Globus pallidus (tissue), 1 donor: ENCODE data around the gene SEMG1.

ENCODE experiments used
- DNase-seq: peaks from one replicate; pipeline ENCODE4 v3.0.0-alpha.2; 2015; ENCODE audit warnings: low spot score

The SEMG1 gene

DNA sequence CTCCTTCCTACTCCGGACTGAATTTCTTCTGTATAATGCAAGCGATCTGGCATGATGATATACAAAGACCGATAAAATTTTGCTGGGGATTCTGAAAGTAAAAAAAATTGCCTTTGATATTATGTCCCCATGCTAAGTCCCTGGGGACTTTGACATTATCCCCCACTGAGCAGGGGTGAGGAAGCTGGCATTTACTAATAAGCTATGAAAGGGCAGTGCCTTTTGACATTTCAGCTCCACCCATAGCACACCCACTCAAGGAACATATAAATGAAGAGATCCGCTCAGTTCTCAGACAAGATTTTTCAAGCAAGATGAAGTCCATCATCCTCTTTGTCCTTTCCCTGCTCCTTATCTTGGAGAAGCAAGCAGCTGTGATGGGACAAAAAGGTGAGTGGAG, 14.2 kb downstream of the SEMG1 start, which contains the start of gene SEMG2:
TSS of gene SEMG2 (plus strand) at position 298 of the 400 bp plus-strand sequence. CDS start at position 315, 17 bp downstream.
- DNase-seq: no peak

DNA sequence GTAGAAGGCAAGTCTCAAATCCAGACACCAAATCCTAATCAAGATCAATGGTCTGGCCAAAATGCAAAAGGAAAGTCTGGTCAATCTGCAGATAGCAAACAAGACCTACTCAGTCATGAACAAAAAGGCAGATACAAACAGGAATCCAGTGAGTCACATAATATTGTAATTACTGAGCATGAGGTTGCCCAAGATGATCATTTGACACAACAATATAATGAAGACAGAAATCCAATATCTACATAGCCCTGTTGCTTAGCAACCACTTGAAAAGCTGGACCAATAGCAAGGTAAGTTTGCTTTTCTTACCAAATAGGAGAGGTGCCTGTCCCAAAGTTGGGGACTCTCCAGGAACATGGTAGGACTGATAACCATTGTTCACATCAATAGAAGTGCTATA, 16.3 kb downstream of the SEMG1 start:
- DNase-seq: no peak

DNA sequence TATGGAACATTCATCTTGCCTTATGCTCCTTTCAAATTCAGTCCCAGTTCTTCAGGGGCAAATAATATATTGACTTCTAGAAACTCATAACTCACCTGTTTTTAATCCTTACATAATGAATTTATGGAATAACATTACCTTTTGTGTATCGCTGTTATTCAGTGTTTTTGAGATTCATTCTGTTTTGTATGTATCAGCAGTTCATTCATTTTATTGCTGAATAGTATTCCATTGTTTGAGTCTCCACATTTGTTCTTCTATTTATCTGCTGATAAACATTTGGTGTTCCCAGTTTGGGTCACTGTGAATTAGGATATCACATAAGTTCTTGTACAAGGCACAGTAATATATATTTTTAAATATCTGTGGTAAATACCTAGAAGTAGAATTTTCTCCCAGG, 19.5 kb downstream of the SEMG1 start:
- DNase-seq: no peak

DNA sequence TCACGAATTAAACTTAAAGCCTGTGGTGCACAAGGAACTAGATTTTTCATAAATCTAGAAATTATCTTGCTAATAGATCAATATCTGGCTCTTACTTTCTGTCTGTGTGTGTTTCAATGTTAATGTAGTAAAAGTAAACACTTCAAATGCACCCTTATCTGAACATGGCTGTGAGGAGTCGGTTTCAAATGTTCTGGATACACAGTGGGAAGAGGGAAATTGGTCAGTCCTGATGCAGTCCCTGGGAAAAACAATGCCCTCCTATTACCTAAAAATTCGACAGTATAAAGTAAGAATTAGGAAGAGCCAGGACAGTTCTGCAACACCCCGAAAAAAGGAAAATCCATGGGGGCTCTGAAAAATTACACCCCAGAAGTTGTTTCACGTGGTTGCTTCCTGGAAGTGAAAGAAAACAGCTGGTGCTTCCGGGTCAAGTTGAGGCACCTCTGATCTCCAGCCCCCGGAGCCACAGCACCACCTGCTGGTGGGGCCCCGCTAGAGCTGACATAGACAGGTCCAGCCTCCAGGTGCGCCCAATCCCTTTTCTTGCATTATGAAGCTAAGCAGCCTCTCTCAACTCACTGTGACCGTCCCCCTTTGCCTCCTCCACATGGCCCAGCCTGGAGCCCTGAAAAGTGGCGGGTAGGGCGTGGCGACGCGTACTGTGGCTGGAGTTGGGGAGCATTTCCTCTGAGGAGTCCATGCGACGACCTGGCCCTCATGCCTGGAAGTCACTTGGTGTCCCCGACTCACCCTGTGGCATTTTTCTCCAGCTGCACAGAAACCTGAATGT, 22.6 kb downstream of the SEMG1 start:
- no peak for DNase-seq

DNA sequence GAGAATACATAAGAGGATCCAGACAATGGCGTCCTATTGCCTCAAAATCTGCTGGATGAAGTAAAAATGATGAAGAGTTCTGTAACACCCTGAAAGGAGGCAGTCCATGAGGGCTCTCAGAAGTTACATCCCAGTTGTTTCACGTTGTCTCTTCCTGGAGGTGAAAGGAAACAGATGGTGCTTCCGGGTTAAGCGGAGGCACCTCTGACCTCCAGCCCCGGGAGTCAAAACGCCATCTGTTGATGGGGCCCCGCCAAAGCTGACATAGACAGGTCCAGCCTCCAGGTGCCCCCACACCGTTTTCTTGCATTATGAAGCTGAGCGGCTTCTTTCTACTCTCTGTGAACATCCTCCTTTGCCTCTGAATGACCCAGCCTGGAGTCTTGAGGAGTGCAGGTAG, 23.8 kb downstream of the SEMG1 start:
- no peak for DNase-seq

DNA sequence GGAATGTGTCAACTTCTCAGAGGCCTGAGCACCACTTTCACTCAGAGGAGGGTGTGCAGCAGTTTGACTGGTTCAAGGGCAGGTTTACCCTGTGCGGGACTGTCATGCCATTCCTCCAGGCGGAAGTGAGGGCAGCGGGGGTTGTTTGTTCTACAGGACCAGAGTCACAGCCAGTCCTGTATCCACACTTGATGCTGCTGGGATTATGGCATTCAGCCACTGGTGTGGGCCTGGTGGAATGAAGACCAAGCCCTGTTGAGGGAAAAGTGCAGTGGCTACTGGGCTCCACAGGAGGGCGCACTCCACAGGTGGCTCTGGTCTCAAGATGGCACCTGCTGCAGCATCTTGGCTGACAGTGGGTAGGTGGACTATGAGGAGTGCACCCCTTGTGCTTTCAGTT, 29.2 kb downstream of the SEMG1 start:
- no peak for DNase-seq

DNA sequence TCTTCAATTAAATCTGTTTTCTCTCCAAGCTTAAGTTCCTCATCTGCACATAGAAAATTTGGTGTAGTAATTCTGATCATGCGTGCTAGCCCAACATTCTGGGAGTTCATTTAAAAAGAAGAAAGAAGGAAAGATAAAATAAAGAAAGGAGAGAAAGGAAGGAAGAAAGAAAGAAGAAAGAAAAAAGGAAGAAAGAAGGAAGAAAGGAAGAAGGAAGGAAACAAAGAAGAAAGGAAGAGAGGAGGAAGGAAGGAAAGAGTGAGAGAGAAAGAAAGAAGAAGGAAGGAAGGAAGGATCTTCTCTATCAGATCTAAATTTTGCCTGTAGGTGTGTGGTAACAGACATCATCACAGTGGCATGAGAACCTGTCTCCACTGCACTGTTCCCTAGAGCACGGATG, 31.3 kb downstream of the SEMG1 start:
- no peak for DNase-seq

DNA sequence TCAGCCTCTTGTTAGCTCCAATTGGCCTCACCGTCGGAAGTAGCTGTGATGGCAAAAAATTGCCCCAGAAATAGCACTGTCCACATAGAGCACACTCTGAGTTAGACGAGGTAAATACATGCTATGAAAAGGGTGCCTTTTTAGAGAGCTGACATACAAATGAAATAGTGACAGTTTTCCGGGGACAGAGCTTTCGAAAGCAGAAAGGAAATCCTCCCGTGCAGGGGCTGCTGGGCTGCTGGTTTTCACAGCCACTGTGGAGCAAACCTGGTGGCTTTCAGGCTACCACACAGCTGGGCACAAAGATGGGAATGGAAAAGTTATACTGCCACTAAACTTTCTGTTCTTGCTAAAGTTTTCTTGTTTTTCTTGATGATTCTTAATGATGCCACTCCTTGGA, 39.3 kb downstream of the SEMG1 start:
- DNase-seq: no peak

DNA sequence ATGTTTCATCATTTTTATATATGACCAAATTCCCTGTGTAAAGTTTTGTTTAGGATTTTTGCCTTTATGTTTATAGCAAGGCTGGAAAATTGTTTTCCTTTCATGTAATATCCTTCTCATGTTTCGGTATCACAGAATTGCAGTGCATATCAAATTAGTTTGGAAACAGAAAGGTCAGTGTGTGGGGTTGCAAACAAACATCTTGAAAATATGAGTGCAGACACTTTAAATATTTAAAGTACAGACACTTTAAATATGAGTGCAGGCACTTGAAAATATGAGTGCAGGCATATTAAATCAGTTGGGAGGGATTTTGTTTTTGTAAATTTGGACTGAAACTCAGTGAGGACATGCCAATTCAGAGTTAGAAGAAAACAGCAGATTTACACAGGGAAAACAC, 41.0 kb downstream of the SEMG1 start:
- no peak for DNase-seq

DNA sequence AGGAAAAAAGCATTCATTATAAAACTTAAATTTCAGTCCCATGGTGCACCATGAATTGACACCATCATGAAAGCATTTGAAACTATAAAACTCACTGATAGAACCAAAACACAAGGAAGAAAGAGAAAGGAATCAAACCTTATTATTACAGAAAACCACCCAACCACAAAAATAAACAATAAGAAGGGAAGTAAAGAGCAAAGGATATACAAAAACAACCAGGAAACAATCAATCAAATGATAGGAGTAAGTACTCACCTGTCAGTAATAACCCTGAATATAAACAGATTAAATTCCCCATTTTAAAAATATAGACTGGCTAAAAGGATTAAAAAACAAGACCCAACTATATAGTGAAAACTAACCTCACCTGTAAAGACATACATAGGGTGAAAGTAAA, 41.8 kb downstream of the SEMG1 start:
- no peak for DNase-seq

DNA sequence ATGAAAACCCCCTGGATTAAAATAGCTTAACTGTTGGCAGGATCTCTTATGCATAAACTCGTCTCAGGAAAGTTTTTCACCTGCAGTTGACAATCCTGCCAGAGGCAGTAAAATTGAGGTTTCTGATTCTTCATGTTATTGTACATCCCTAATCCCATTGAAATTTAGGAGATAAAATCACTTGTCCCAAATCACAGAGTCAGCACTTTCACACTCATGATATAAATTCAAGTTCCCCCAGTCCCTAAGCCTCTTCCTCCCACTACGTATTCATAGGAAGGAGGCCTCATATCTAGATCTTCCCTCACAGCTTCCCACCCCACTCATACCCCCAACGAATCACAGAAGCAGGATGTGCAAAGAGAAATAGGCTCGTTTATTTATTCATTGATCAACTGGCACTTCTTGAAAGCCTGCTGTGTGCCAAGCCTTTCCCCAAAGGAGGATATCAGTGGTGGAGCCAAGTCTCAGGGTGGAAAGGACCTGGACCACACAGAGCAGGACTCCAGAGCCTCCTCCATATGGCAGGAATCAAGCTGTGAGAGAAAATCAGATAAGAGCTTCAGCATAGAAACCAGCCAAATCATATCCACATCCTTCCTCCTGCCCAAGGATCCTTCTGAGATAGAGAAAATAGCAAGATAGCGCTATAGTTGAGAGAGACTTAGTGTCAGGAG, 45.2 kb downstream of the SEMG1 start:
- DNase-seq: no peak

DNA sequence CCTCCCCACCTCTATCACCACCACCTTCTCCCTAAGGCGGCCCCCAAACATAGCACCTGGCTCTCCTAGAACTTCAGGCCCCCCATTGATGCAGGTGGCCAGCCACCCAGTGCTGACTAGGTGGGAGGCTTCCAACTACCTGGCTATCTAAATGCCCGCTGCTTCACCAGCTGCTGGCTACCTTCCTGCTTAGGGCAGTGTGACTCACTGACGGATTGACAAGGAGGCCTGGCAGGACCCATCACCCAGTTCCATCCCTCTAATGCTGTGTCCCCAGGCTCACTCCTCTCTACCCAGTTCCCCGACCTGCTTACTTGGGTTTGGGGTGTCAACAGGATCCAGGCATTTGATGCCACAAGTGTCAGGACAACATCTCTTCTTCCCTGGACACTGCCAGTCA, 46.4 kb downstream of the SEMG1 start:
- no peak for DNase-seq

DNA sequence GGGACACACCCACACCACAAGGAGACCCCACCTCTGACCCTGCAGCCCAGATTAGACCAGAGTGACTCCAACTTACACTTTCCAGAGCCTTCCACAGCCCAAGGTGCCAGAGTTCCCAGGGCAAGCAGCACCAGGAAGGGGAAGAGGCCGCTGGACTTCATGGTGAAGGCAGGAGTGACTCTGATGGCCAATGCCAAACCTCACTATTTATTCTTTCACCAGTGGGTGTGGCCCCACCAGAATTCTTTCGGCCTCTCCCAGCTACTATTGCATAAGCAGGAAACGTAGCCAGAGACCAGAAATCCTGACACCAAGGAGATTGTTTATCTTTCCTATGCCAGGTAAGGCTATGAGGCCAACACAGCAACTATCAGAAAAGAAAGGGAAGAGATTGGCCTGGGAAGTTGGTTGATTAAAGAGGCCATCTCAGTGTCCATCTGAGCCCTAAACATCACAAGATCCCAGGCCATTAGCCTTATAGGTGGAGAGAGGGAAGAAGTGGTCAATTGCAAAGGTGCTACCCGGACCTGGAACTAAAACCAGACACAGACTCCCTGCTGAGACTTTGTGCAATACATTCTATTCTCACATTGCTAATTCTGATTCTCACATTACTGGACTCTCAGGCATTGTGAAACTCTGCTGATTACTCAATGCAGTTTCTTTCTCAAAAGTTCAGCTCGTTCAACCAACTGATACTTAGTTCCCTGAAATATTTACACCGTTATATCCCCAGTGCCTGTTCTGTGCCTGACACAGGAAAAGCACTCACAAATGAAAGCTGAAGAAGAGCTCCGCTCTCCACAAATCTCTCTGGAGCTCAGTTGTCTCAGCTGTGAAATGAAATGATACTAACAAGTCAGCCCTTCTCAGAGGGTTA, 47.8 kb downstream of the SEMG1 start, which contains the start of gene SLPI:
TSS of gene SLPI (minus strand) at position 182 of the 880 bp plus-strand sequence. CDS start at position 161, 21 bp downstream.
- peak; percentile 4 for DNase-seq

DNA sequence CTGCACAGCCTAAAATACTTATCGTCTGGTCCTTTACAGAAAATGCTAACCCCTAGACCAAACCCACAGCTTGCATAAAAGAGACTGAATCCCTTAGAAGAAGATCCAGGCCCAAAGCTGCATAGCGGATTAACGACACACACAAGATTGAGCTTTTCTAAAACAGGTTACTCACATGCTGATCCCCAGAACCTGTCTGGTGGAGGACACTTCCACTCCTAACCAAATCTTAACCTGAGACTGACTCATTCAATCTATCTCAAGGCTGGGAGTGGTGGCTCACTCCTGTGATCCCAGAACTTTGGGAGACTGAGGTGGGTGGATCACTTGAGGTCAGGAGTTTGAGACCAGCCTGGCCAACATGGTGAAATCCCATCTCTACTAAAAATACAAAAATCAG, 50.3 kb downstream of the SEMG1 start:
- no peak for DNase-seq

DNA sequence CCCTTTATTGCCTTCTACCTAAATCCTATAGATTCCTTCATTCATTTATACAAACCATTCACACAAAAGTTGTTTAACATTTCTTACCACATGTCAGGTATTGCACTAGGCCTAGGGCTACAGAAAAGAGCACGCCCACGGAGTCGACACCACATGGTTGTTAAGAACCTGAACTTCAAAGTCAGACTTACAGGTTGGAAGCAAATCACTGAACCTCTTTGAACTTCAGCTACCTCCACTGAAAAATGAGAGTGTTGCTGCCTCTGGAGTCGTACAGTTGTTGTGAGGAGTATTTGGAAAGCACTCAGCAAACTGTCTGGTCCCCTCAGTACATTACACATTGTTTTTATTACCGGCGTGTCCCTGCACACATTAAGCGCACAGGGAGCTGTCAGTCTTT, 50.9 kb downstream of the SEMG1 start:
- DNase-seq: no peak

DNA sequence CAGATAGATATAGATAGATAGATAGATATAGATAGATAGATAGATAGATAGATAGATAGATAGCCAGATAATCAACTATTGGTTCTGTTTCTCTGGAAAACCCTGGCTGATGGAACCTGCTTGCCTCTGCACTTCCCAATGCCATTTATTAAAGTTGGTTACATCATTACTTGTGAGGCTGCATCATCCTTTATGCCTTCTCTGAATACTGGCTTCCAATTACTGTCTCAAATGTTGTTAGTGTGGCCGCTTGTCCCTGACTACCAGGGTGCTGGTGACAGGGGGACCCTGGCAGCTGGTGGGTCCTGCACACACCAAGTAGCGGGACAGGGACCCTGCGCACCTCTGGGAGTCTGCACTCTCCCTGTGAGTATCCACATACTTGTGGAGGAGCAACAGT, 51.4 kb downstream of the SEMG1 start:
- no peak for DNase-seq

DNA sequence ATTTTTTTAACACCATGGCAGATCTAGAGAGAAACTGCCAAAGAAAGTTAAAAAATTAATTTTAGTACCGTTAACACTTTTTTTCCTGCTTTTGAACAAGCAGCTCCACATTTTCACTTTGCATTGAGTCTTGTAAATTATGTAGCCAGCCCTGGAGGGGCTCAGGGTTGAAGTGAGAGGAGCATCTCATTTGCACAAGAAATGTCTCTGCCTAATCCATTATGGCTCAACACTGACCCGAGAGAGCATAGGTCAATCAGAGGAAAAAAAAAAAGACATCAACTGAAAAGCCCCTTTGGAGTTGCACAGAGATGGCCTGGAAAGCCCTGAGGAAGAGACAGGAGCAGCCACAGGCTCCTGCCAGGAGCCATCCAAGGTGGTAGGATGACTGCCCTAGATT, 51.8 kb downstream of the SEMG1 start:
- DNase-seq: no peak
